Erythroblast (primary cell): Measurements from ENCODE around the gene LIN37.
A peak's percentile ranks its signal among the peaks of the same experiment; 100 is the strongest.

Experiments used
- DNase-seq, 2 experiments: peaks; one replicate each; lab custom pipeline; 2025; lab: John Stamatoyannopoulos, UW
- GATA1 ChIP-seq: IDR thresholded peaks from 2 replicates; pipeline ENCODE4 v1.6.1; 2011; ENCODE audit warnings: low read depth, mild to moderate bottlenecking, control low read depth, low read length, moderate library complexity
- POLR2A ChIP-seq: IDR thresholded peaks from 2 replicates; pipeline ENCODE4 v1.6.1; 2011; ENCODE audit warnings: mild to moderate bottlenecking, low read length

LIN37 gene

DNA sequence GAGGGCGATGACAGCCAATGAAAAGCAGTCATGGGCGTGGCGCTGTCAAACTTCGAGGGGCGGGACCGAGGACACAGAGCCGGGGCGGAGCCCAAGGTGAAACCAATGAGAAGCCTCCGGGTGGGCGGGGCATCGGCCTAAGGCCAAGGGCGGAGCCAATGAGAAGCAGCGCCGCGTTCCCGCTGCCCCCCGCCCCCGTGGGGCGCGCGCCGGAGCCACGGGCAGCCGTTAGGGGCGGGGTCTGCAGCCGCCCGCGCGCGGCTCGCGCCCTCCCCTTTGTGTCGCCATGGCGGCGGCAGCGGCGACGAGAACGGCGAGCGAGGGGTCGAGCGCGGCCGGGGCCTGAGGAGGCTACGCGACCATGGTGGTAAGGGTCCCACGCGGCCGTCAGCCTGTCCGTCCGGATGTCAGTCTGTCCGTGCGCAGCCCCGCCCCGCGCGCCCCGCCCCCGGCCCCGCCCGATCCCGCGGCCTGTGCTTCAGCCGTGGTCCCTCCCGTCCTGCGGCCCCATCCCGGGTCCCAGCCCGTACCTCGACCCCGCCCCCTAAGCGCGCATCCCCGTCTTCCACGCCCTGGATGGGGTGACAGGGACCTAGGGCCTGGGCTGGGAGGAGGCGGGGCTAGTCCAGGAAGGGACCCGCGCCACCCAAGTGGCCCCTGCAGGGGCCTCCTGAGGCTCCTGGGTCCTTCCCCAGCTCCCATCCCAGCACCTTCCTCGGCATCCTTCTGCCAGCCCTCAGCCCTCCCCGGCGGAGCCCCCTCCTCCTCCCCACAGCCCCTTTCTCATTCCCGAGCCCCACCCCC is 27.1 kb downstream of the LIN37 start, which contains the start of gene ARHGAP33:
TSS of gene ARHGAP33 (plus strand) at position 267 of the 804 bp plus-strand sequence. CDS start at position 362, 95 bp downstream.
- peak; percentile 97 for DNase-seq
- TF ChIP-seq GATA1: no peak
- peak; percentile 67 for TF ChIP-seq POLR2A

DNA sequence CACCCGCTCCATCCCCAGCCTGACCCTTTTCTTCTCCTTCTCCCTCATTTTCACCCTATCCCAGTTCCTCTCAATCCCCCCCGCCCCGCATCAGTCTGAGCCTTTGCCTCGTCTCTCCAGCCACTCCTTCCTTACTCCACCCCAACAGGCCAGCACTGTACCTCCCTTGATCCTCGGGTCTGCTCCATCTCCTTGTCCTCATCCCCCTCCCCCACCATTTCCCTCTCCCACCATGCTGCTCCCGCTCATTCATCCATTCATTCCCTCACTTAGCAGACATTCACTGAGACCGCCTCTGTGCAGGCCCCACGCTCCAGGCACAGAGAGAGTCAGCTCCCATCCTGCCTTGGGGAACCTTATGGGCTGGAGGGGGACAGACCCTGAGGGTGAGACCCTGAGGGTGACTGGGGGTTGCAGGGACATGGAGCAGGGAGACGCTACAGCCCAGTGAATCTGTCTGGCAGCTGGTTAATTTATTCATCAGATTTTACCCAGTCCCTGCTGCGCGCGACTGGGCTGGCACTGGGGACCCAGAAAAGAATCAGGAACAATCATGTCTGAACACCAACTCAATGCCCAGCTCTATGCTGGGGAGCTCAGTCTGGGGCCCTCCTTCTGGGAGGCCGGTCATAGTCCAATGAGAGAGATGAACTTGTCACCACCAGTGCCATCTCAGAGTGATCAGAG is 27.9 kb downstream of the LIN37 start:
- TF ChIP-seq POLR2A: no peak
- no peak for TF ChIP-seq GATA1

DNA sequence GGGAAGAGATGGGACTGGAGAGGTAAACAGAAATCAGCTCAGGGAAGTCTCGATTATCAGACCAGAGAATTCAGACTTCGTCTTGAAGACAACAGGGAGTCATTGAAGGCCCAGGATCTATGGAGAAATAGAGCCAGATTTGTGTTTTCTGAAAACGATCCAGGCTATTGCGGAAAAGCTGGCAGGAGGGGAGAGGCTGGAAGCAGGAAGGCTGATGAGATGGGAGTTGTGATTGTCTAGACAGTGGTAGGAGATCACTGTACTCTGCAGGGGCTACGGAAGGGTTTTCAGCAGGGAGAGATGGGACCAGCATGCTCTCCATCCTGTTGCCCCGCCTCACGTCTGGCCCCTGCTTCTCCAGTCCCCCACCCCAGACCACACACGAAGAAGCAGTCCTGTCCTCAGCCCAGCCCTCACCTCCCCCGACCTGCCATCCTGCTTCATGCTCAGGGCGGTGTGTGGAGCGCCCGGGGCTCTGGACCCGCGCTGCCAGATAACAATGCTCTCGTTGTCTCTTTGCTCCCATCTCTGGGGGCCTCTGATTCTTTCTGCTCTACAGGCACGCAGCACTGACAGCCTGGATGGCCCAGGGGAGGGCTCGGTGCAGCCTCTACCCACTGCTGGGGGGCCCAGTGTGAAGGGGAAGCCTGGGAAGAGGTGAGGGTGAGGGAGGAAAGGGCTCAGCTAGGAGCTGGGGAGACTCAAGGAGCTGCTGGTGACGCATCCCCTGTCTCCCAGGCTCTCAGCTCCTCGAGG is 28.9 kb downstream of the LIN37 start:
- TF ChIP-seq GATA1: no peak
- TF ChIP-seq POLR2A: no peak
- no peak for DNase-seq

More for the DNA sequence above, 27.9 kb downstream of the LIN37 start:
- no peak for DNase-seq

DNA sequence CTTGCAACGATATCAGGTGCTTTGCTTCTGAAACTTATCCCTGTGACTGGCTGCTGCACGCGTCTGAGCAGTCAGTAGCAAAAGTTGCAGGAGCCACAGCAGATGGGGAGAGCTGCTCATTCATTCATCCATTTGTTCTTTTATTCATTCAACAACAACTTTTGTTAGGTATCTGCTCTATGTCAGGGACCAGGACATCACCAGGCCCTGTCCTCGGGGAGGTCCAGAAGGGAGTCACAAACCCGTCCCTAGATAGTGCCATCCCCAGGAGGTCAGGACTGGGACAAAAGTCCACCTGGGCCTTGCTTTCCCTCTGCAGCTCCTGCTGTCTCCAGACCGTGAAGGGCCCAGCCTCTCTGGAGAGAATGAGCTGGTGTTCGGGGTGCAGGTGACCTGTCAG is 29.6 kb downstream of the LIN37 start:
- TF ChIP-seq POLR2A (no peak), GATA1 (no peak)
- no peak for DNase-seq

DNA sequence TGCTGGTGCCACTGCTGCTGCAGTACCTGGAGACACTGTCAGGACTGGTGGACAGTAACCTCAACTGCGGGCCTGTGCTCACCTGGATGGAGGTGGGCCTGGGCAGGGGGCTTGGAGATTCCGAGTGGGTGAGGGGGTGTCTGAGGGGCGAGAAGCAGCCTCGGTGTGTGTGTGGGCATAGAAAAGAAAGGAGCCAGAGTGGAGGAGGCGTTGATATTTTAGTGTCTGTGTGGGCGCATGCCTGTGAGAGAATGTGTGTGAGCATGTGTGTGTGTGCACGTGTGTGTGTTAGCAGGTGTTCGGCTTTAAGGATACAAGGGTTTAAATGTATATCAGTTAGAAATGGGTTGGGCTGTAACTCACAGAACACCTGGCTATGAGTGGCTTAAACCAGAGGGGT is 30.7 kb downstream of the LIN37 start:
- no peak for DNase-seq
- TF ChIP-seq GATA1: no peak
- no peak for TF ChIP-seq POLR2A

DNA sequence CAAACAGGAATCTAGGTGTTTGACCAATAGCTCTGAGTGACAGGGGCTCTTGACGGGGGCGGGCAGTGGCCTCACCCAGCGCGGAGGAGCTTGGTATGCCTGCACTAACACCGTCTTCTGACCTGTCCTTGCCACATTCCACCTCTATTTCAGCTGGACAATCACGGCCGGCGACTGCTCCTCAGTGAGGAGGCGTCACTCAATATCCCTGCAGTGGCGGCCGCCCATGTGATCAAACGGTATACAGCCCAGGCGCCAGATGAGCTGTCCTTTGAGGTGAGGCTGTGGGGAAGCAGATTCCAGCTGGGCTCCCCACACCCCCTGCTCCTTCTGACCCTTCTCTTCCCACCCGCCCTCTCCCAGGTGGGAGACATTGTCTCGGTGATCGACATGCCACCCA is 31.7 kb downstream of the LIN37 start:
- TF ChIP-seq GATA1: no peak
- TF ChIP-seq POLR2A: no peak

DNA sequence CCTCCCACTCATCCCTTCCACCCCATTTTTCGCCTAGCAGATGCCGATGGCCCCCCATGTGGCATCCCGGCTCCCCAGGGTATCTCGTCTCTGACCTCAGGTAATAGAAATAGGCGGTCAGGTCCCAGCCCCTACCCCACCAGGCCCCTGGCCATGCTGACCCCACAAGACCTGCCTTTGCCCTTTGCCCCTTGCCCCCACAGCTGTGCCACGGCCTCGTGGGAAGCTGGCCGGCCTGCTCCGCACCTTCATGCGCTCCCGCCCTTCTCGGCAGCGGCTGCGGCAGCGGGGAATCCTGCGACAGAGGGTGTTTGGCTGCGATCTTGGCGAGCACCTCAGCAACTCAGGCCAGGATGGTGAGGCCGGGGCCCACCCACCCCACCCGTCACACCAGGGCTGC is 32.3 kb downstream of the LIN37 start:
- no peak for DNase-seq
- TF ChIP-seq POLR2A: no peak
- TF ChIP-seq GATA1: no peak

More for the DNA sequence above, 31.7 kb downstream of the LIN37 start:
- DNase-seq: no peak

DNA sequence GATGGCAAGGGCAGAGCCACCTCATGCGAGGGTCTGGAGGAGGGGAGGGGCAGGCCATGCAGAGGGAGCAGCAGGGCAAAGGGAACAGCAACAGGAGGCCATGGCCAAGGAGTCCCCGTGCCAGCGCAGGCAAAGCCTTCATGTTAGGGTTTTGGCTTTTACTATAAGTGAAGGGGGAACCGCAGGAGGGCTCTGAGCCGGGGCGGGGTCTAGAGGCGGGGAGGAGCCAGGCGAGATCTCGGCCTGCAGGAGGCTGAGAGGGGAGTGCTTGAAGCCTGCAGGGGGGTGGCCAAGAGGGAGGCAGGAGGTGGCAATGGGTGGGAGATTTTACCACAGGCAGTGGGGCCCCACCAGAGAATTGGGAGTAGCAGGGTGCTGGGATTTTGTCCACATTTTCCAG is 33.3 kb downstream of the LIN37 start:
- no peak for TF ChIP-seq POLR2A
- no peak for TF ChIP-seq GATA1
- DNase-seq: no peak

DNA sequence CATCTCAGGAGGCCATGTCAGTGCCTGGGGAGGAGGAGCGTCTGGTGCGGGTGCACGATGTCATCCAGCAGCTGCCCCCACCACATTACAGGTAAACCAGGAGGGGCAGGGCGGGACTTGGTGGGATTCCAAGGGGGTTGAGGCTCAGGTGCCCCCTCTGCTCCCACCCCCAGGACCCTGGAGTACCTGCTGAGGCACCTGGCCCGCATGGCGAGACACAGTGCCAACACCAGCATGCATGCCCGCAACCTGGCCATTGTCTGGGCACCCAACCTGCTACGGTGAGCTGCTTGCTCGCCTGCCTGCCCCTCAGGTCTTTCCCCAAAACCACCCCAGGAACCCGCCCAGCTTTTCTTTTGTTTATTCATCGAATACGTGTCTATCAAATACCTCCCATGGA is 34.2 kb downstream of the LIN37 start:
- TF ChIP-seq GATA1: no peak
- TF ChIP-seq POLR2A: no peak
- no peak for DNase-seq

DNA sequence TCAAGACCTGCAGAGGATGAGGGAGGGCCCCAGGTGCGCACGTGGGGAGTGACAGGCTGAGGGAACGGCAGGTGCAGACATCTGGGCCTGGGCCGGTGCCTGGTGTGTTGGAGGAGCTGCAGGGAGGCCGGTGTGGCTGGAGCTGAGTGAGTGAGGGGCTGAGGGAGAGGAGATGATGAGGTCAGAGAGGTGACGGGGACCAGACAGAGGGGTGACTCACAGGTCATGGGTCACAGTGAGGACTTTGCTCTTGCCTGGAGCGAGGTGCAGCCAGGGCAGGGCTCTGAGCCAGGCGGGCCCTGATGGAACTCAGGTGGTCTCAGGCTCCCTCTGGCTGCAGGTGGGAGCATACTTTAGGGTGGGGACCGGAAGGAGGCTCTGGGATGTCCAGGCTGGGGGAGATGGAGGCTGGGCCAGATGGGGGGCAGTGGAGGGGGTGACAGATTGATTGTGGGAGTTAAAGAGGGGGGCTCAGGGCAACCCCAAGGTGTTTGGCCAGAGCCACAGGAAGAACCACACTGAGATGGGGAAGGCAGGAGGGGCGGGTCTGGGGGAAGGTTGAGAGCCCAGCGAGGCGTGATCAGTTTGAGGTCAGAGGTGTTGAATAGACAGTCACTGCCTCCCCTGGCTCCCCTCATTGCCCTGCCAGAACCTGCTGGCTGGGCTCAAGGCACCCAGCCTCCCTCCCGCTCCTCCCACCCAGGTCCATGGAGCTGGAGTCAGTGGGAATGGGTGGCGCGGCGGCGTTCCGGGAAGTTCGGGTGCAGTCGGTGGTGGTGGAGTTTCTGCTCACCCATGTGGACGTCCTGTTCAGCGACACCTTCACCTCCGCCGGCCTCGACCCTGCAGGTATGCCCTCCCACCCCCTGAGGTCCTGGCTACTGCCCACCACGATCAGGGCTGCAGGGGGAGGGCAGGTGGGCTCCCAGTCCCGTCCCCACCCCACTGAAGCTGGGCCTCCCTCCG is 35.4 kb downstream of the LIN37 start:
- TF ChIP-seq POLR2A: no peak
- no peak for TF ChIP-seq GATA1
- no peak for DNase-seq

DNA sequence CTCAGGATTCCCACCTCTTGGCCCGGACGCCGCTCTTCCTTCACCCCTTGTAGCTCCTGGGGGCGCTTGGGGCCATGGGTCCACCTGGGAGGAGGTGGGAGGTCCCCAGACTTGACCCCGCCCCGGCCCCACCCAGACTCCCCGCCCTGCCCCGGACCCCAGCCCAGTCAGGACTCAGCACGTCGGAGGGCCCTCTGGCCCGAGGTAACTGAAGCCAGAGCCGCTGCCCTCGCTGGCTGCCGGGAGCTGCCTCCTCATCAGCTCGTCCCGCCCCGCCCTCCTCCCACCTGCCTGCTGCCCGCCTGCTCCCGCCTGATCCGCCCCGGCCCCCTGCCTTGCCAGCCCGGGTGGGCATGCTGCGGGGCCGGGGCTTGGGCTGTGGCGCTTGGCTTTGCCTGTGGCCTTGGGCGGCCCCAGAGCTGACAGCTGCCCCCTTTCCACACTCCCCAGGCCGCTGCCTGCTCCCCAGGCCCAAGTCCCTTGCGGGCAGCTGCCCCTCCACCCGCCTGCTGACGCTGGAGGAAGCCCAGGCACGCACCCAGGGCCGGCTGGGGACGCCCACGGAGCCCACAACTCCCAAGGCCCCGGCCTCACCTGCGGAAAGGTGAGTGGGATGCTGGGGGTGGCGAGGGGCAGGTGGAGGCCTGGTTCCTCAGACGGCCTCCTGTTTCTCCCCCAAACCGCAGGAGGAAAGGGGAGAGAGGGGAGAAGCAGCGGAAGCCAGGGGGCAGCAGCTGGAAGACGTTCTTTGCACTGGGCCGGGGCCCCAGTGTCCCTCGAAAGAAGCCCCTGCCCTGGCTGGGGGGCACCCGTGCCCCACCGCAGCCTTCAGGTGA is 36.3 kb downstream of the LIN37 start:
- DNase-seq: no peak
- no peak for TF ChIP-seq POLR2A
- TF ChIP-seq GATA1: no peak

DNA sequence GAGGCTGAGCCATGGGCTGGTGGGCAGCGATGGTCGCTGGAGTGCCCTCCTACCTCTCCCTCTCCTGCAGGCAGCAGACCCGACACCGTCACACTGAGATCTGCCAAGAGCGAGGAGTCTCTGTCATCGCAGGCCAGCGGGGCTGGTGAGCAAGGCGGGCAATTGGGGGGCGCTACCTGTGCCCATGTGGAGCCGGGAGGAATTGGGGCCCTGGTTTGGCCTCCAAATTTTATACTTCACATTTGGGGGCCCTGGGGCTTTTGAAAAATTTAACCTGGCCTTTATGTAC is 36.9 kb downstream of the LIN37 start:
- no peak for TF ChIP-seq POLR2A
- TF ChIP-seq GATA1: no peak
- no peak for DNase-seq
